ES-I3 (cell line): ENCODE measurements around the gene TDP1.
"Not testable (repeated sequence)": the region's sequence is repeated elsewhere in the genome, so short reads cannot be mapped to it uniquely, and the experiment has no call there.

ENCODE experiments used
- H3K36me3 ChIP-seq: 2 replicates; pipeline ENCODE4 v1.6.1; 2013; ENCODE audit warnings: mild to moderate bottlenecking, low read length, control low read depth, moderate library complexity; ENCODE audit not compliant: insufficient read depth
- H3K4me1 ChIP-seq: 2 replicates; pipeline ENCODE4 v1.6.1; 2013; ENCODE audit warnings: mild to moderate bottlenecking, control low read depth, low read length; ENCODE audit not compliant: insufficient read depth
- H3K9ac ChIP-seq: 2 replicates; pipeline ENCODE4 v1.6.1; 2013; ENCODE audit warnings: low read depth, mild to moderate bottlenecking, low read length, moderate library complexity
- H3K9me3 ChIP-seq: 2 replicates; pipeline ENCODE4 v1.6.1; 2013; ENCODE audit warnings: mild to moderate bottlenecking, low read length, moderate library complexity; ENCODE audit not compliant: control insufficient read depth, insufficient read depth

Gene TDP1

DNA sequence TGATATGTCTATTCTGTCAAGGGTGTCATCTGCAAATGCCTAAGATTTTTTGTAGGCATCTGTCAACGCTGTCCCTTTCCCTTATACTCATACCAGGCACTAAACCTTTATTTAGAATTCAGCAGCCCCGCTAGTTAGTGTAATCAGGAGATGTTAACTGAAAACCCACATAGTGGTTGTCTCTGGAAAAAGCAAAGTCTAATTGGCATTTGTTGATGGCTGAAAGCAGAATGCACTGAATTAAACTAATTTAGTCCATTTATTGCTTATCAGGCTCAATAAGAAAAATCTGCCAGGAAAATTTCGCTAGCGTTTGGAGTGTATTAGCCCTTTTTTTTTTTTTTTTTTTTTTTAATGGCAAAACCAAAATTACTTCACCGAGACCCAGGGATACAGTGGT, 34.5 kb downstream of the TDP1 start:
- Histone ChIP-seq H3K9me3 (no peaks in the 10 kb centered on the region), H3K4me1 (peaks cover 21% of the 10 kb centered on the region), H3K36me3 (peaks cover 16% of the 10 kb centered on the region), H3K9ac (no peak overlapping the region)

DNA sequence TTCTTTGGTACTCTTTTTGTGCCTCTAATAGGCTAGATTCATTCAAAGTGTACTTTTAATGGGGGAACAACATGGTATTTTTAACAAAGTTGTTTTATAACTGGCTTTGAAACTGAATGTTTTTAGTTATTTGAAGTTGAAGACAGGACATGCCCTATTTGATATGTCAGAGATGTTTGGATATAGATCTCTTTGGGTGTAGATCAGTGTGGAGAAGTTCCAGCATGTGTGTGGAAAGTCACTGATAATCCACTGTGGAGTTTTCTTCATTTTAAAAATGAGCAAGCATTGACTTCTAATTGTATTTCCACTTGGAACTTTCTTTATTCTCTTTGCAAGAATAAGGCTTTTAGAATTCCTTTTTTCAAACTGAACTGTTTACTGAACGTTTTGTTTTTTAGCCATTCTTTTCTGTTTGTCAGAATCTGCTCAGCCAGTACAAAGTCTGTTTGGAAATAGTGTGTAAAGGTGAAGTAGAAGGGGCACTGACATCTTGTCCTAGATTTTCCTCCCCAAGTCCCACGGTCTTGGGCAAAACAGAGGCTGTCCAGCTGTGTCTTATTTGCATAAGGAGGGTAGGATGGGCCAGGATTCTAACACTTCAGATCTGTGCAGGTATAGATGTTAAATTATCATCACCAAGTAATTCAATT, 35.0 kb downstream of the TDP1 start:
- Histone ChIP-seq H3K36me3 (peaks cover 16% of the 10 kb centered on the region), H3K9me3 (no peaks in the 10 kb centered on the region), H3K9ac (no peak overlapping the region), H3K4me1 (peaks cover 21% of the 10 kb centered on the region)

DNA sequence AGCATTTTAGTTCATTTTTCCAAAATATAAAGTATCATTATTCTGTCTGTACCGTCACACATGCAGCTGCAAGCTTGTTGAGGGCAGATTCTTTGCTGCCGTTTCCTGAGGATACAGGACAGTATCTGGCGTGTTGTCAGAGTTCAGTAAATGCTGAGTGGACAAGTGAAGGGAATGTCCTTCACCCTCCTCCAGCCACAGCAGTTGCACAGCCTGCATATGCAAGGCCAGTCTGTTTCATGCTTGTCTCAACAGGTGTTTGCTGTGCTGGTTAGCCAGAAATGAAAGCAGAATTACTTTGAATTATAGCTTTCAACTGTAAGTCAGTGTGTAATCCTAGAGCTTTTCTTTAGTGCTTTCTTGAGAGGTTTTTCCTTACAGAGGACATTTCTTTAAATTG, 36.5 kb downstream of the TDP1 start:
- H3K4me1 ChIP-seq: peaks cover 11% of the 10 kb centered on the region
- H3K9me3 ChIP-seq: no peaks in the 10 kb centered on the region
- no peak overlapping the region for H3K9ac ChIP-seq
- peaks cover 11% of the 10 kb centered on the region for H3K36me3 ChIP-seq

DNA sequence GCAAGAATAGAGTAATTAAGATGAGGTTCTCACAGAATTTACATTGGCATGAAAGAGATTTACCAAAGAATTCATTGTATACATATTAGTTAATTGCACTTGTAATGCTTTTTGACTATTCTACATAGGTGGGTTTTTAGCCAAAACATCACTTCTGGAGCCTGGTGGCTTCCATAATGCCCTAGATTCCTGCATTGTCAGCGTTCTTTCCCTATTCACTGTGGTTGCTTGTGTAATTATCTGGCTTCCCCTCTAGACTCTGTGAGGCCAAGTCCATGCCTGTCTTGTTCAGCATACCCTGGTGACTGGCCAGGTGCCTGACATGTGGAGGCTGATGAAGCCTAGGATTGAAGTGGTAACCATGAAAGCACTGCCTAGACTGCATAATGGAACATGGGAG, 41.2 kb downstream of the TDP1 start:
- no peak overlapping the region for H3K9ac ChIP-seq
- no peaks in the 10 kb centered on the region for H3K9me3 ChIP-seq
- no peaks in the 10 kb centered on the region for H3K4me1 ChIP-seq
- H3K36me3 ChIP-seq: peaks cover 13% of the 10 kb centered on the region

DNA sequence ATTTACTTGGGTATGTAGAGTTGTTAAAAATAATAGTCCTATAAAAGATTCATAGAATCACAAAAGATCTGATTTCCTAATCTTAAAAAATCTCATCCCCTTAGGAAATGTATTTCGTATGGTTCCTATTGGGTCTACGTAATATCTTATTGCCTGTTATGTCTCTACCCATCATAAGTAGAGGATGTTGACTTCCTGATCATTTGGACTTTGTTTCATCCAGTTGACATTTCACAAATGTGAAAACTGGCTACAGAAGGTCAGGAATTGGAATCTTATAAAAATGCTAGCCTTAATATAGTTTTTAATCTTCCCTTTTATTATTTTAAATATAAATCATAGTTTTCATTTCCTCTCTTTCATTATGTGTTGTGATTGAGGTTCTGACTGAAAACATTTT, 45.2 kb downstream of the TDP1 start:
- Histone ChIP-seq H3K4me1 (no peaks in the 10 kb centered on the region), H3K9ac (no peak overlapping the region), H3K36me3 (peaks cover 7% of the 10 kb centered on the region), H3K9me3 (no peaks in the 10 kb centered on the region)

DNA sequence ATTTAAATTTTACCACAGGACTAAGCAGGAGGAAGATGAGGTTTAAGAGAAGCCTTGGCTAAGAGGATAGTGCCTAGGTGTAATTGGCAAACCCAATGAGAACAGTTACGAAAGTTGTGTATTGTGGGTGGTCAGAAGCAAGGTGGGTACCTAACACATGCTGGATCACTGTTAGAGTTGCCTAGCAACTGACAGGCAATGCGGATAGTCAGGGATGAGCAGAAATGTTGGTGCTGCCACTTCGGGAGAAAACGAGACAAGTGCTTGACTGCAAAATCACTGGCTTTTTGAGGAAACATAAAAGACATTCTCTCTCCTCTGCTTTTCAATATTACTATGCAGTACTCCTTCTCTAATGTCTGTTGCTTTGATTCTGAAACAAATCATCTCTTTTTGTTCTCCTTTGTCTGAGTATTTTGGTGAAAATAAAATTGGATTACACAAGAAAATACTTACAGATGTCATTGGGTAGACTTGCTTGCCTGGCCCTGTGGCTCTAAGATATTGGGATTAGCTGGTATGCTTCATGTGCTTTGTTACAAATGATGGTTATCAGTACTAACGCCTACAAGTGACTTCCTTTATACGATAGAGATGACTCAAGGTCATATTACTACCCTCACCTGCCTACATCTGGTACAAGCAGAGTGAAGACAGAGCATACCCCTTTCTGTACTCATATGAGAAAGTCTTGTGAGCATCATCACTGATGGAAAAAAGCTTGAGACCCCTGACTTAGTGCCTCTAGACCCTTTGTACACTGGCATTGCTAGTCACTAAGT, 48.0 kb downstream of the TDP1 start:
- H3K4me1 ChIP-seq: no peaks in the 10 kb centered on the region
- no peak overlapping the region for H3K9ac ChIP-seq
- peaks cover 8% of the 10 kb centered on the region for H3K36me3 ChIP-seq
- H3K9me3 ChIP-seq: no peaks in the 10 kb centered on the region

DNA sequence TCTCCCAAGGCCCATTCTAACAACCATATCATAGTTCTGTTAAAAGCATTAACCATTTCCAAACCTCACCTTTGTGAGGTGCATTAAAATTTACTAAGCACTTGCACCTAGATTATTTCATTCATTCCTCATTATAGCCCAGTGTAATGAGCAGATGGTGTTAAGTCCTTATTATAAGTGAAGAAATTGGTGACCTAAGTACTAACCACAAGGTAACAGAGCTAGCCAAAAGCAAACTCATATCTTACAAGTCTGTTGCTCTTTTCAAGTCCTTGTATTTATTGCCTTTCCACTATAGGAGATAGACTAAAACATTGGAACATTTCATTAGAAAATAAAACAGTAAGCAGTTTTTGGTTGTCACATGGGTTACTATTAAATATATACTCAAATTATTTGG, 49.7 kb downstream of the TDP1 start:
- Histone ChIP-seq H3K9ac (no peak overlapping the region), H3K36me3 (peaks cover 12% of the 10 kb centered on the region), H3K4me1 (no peaks in the 10 kb centered on the region), H3K9me3 (no peaks in the 10 kb centered on the region)

DNA sequence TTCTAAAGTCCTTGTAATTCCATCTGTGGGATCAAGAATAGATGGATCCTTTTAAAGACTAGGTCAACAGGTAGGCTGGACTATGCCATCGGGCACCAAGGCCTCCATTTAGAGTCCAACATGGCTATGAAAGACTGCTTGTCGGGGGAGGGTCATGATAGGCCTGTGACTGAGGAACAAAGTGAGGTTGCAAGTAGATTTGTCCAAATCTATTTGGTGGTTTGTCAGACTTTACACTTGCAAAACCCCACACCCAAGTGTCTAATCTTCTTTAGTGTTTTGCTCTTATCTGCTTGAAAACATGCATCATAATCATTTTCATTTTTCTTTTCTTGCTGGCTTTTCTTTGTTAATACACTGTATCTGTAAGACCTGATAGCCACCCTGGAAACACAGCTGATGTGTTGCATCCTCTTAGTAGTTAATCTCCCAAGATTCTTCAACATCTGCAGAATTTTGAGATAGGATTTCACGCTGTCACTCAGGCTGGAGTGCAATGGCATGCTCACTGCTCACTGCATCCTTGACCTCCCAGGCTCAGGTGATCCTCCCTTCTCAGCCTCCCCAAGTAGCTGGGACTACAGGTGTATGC, 50.3 kb downstream of the TDP1 start:
- Histone ChIP-seq H3K36me3 (peaks cover 13% of the 10 kb centered on the region), H3K4me1 (no peaks in the 10 kb centered on the region), H3K9ac (no peak overlapping the region), H3K9me3 (peaks cover 3% of the 10 kb centered on the region; the same call in 1 of the 2 replicates)

DNA sequence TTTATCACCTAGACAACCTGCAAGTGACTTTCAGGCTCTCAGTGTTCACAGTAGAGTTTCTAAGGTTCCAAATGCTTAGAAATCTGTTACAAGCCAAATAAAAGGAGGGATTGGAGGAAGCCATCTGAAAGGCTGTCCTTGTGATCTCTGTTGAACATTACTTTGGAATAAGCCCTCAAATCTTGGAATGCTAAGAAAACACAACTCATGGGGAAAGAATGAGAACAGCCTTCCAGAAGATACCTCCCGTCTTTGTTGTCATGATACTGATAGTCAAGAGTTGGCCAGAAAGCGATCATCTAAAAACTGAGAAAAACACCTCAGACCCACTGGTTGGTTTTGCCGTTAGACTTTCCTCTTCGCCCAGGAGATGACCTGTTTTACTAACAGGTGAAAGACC, 61.6 kb downstream of the TDP1 start:
- Histone ChIP-seq H3K9me3 (no peaks in the 10 kb centered on the region; the same call in 1 of the 2 replicates), H3K36me3 (peaks cover 9% of the 10 kb centered on the region), H3K9ac (no peak overlapping the region), H3K4me1 (no peaks in the 10 kb centered on the region)

DNA sequence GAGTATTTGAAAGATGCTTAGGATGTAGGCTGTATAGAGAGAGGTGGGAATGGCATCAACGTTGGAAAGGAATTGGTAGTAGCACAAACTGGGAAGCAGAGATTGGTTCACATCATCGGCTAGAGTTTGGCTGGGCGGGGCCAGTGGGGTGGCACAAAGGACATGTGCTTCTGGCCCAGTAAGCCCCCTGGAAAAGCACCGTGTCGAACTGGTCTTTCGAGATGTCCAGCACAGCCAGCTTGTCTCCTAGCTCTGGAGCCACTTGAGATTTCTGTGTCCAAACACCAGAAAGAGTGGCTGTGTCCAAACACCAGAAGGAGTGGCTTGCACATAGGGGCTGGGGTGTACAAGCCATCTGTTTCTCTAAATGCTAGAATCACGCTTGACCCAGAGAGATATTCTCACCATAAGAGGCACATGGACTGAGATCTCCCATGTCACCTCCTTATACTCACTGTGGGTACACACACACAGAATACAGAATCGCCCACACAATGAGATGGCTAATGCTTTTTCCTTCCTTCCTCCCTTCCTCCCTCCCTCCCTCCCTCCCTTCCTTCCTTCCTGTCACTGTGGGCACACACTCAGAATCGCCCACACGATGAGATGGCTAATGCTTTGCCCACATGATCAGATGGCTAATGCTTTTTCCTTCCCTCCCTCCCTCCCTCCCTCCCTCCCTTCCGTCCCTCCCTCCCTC, 64.2 kb downstream of the TDP1 start:
- Histone ChIP-seq H3K4me1 (no peaks in the 10 kb centered on the region), H3K36me3 (peaks cover 15% of the 10 kb centered on the region), H3K9me3 (no peaks in the 10 kb centered on the region), H3K9ac (no peak overlapping the region)

DNA sequence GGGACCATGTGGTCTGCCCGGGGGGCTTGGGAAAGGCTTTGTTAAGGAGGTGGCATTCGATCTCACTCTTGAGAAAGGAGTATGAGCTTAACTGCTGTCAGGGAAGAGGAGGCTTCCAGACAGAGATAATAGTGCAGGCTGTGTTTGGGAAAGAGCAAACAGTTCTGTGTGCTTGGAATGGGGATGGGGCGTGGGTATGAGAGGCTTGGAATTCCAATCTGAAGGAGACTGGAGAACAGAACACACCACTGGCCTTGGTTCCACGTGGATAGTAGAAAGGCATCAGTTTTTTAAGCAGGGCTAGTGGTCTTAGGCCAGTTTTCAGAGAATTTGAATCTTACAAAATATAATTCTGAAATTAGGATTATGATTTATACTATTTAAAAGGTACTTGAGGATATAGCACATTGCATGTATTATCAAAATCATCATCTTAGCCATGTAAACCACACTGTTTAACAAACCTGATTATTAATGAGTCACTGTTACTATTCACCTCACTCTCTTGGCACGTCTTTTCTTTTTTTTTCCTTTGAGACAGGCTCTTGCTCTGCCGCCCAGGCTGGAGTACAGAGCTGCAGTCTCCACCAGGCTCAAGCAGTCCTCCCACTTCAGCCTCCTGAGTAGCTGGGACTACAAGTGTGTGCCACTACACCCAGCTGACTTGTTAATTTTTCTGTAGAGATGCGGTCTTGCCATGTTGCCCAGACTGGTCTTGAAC, 67.6 kb downstream of the TDP1 start:
- peaks cover 15% of the 10 kb centered on the region for H3K36me3 ChIP-seq
- H3K4me1 ChIP-seq: no peaks in the 10 kb centered on the region
- H3K9me3 ChIP-seq: peaks cover 2% of the 10 kb centered on the region; the same call in 1 of the 2 replicates
- no peak overlapping the region for H3K9ac ChIP-seq

DNA sequence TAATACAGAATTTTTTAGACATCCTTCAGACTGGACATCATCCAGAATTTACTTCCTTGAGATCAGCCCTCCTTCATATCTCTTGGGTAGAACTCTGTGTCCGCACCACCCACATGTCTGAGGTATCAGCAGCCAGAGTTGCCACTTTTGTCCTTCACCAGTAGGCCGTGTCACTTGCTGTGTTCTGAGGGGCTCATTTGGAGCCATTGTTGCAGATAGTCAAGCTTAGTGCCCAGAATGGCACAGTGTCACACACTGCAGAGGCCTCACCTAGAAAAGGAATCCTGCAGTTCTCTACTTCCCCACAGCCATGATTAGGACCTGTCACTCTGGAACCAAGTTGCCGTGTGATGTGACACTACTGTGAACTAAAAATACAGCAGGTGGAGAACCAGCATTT, 69.2 kb downstream of the TDP1 start:
- peaks cover 15% of the 10 kb centered on the region for H3K36me3 ChIP-seq
- H3K9me3 ChIP-seq: peaks cover 2% of the 10 kb centered on the region; the same call in 1 of the 2 replicates
- no peak overlapping the region for H3K9ac ChIP-seq
- no peaks in the 10 kb centered on the region for H3K4me1 ChIP-seq

DNA sequence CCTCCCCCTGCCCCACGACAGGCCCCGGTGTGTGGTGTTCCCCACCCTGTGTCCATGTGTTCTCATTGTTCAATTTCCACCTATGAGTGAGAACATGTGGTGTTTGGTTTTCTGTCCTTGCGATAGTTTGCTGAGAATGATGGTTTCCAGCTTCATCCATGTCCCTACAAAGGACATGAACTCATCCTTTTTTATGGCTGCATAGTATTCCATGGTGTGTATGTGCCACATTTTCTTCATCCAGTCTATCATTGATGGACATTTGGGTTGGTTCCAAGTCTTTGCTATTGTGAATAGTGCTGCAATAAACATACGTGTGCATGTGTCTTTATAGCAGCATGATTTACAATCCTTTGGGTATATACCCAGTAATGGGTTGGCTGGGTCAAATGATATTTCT, 70.9 kb downstream of the TDP1 start:
- H3K36me3 ChIP-seq: peaks cover 12% of the 10 kb centered on the region; the same call in 1 of the 2 replicates
- not testable (repeated sequence) for H3K9me3 ChIP-seq, H3K4me1 ChIP-seq, H3K9ac ChIP-seq

DNA sequence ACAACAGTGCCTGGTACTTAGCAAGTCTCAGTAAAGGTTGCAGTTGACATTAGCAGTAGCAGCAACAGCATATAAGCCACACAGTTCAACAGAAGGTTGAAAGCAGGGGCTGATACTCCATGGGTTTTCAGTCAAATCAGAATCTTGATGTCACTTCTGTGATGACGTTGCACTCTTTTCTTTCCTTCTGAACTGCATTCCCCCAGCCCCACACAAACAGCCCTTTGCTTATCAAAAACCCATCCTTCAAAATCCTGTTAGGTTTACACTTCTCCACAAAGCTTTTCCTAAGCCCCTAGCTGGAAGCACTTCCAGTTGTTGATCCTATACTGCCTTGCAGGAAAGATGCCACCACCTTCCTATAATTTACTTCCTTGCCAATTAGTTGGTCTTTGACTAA, 72.1 kb downstream of the TDP1 start:
- H3K36me3 ChIP-seq: peaks cover 14% of the 10 kb centered on the region; the same call in 1 of the 2 replicates
- H3K9ac ChIP-seq: no peak overlapping the region
- H3K4me1 ChIP-seq: no peaks in the 10 kb centered on the region
- H3K9me3 ChIP-seq: peaks cover 2% of the 10 kb centered on the region; the same call in 1 of the 2 replicates
